GM12878 (cell line): ENCODE data around the gene SLC12A5. TPM values are rescaled to one million over a fixed set of nuclear protein-coding genes. Genes with fewer than 3 reads are reported as not detected.

ENCODE experiments used
- ATAC-seq: fragments of 200-7000 bp; cut with Tn5 transposase; 3 replicates; pipeline ENCODE4 v1.9.1; 2020; ENCODE audit warnings: mild to moderate bottlenecking, moderate library complexity
- BruUV-seq: library from RNA; stranded (reverse); fragments of 400-500 nt; replicated peaks from 2 replicates; lab custom pipeline; 2021; lab: Mats Ljungman, UMichigan
- CTCF ChIA-PET: fragments of 300-600 bp; sonication (Branson Sonifier 250); formaldehyde crosslinking; extraction: SDS; loops from one replicate; lab custom pipeline; 2021; ENCODE audit warnings: inconsistent platforms; lab: Yijun Ruan, JAX
- POLR2A ChIA-PET: fragments of 350-600 bp; formaldehyde crosslinking; extraction: SDS; loops from one replicate; lab custom pipeline; 2021; ENCODE audit warnings: inconsistent platforms; lab: Charles Lee
- RAD21 ChIA-PET: fragments of 300-600 bp; sonication (Branson Sonifier 250); formaldehyde crosslinking; loops from one replicate; lab custom pipeline; 2023; ENCODE audit warnings: antibody characterized with exemption; ENCODE audit not compliant: unreplicated experiment; lab: Charles Lee
- SMC1A ChIA-PET: fragments of 300-600 bp; sonication (Branson Sonifier 250); formaldehyde crosslinking; loops from one replicate; lab custom pipeline; 2023; ENCODE audit not compliant: unreplicated experiment, uncharacterized antibody; lab: Charles Lee
- DNase-seq: peaks from one replicate; pipeline ENCODE4 v3.0.0-alpha.2; 2011; ENCODE audit warnings: low read depth, low spot score
- FAIRE-seq: peaks from 3 replicates; lab custom pipeline; 2011; peaks lifted over from hg19 to GRCh38; lab: Jason Lieb, UNC
- H2AFZ ChIP-seq: 2 replicates; pipeline ENCODE4 v1.6.0; 2011; ENCODE audit warnings: low read depth, low read length, control low read depth; ENCODE audit not compliant: control insufficient read depth
- H3K27ac ChIP-seq: 2 replicates; pipeline ENCODE4 v1.5.1; 2011; ENCODE audit warnings: control low read depth; ENCODE audit not compliant: control insufficient read depth, insufficient read depth
- H3K27me3 ChIP-seq, 2 experiments: replicated peaks in 1 of 2; 2 replicates each; pipeline versions ENCODE4 v1.6.0 to v1.6.1; 2011; ENCODE audit warnings: low read length in 1 of 2; ENCODE audit not compliant: control insufficient read depth in 2 of 2, insufficient read depth in 2 of 2
- H3K36me3 ChIP-seq, 2 experiments: 2 replicates each; pipeline ENCODE4 v1.5.1; 2011; ENCODE audit warnings: low read length in 1 of 2; ENCODE audit not compliant: control insufficient read depth in 2 of 2, insufficient read depth in 2 of 2
- H3K4me1 ChIP-seq: 2 replicates; pipeline ENCODE4 v1.6.1; 2011; ENCODE audit warnings: mild to moderate bottlenecking, low read length, moderate library complexity, mixed read lengths; ENCODE audit not compliant: control insufficient read depth, insufficient read depth
- H3K4me2 ChIP-seq: 2 replicates; pipeline ENCODE4 v1.6.0; 2011; ENCODE audit warnings: control low read depth; ENCODE audit not compliant: control insufficient read depth, insufficient read depth
- H3K4me3 ChIP-seq: fragments of 200-600 bp; sonication (generic); 2 replicates; pipeline ENCODE4 v1.5.1; 2016
- H3K79me2 ChIP-seq: 2 replicates; pipeline ENCODE4 v1.6.0; 2011; ENCODE audit warnings: low read length; ENCODE audit not compliant: control insufficient read depth, insufficient read depth
- H3K9ac ChIP-seq: 2 replicates; pipeline ENCODE4 v1.8.0; 2011; ENCODE audit warnings: low read length, control low read depth, mixed read lengths; ENCODE audit not compliant: control insufficient read depth, insufficient read depth
- H3K9me3 ChIP-seq: replicated peaks from 3 replicates; pipeline ENCODE4 v1.5.1; 2011; ENCODE audit warnings: mild to moderate bottlenecking, low read length; ENCODE audit not compliant: control insufficient read depth, insufficient read depth
- H4K20me1 ChIP-seq: 2 replicates; pipeline ENCODE4 v1.6.0; 2011; ENCODE audit not compliant: control insufficient read depth, insufficient read depth
- BHLHE40 ChIP-seq, 2 experiments: fragments of 450-650 bp in 1 of 2; IDR thresholded peaks; 2 replicates each; pipeline ENCODE4 v1.6.1; 2011 to 2017; ENCODE audit warnings: low read depth in 2 of 2, borderline replicate concordance in 1 of 2, improper control_type of control experiment in 1 of 2, low read length in 1 of 2, mild to moderate bottlenecking in 1 of 2
- CHD2 ChIP-seq: IDR thresholded peaks from 2 replicates; pipeline ENCODE4 v1.6.1; 2011; ENCODE audit warnings: low read depth, low read length, improper control_type of control experiment, borderline replicate concordance
- EGR1 ChIP-seq, 2 experiments: IDR thresholded peaks; 1 replicate in 1 of 2; 2 replicates in 1 of 2; pipeline ENCODE4 v1.6.1; 2011 to 2012; ENCODE audit warnings: low read depth in 2 of 2, low read length in 2 of 2, borderline replicate concordance in 1 of 2, mild to moderate bottlenecking in 1 of 2, moderate library complexity in 1 of 2
- ESRRA ChIP-seq: IDR thresholded peaks from 2 replicates; pipeline ENCODE4 v1.6.1; 2012; ENCODE audit warnings: mild to moderate bottlenecking, low read length, improper control_type of control experiment
- EZH2 ChIP-seq: IDR thresholded peaks from 2 replicates; pipeline ENCODE4 v1.6.1; 2012; ENCODE audit warnings: low read depth, mild to moderate bottlenecking, control low read depth, inconsistent platforms, low read length, borderline replicate concordance; ENCODE audit not compliant: control insufficient read depth
- HCFC1 ChIP-seq: fragments of 150-350 bp; IDR thresholded peaks from 2 replicates; pipeline ENCODE4 v1.6.1; 2014; ENCODE audit warnings: low read length
- IRF4 ChIP-seq: IDR thresholded peaks from 2 replicates; pipeline ENCODE4 v1.6.1; 2011; ENCODE audit warnings: low read depth, low read length
- MTA2 ChIP-seq: fragments of 450-650 bp; IDR thresholded peaks from 2 replicates; pipeline ENCODE4 v1.6.1; 2016; ENCODE audit warnings: low read depth, mild to moderate bottlenecking, moderate library complexity
- RB1 ChIP-seq: fragments of 450-650 bp; formaldehyde crosslinking; IDR thresholded peaks from 2 replicates; pipeline ENCODE4 v1.6.1; 2017; ENCODE audit warnings: mild to moderate bottlenecking, borderline replicate concordance
- RCOR1 ChIP-seq: conservative IDR thresholded peaks from 2 replicates; pipeline ENCODE4 v1.6.1; 2012; ENCODE audit warnings: low read depth, low read length, improper control_type of control experiment
- REST ChIP-seq: IDR thresholded peaks from 2 replicates; pipeline ENCODE4 v1.6.1; 2012; ENCODE audit warnings: mild to moderate bottlenecking, low read depth, low read length
- SUPT20H ChIP-seq: IDR thresholded peaks from 2 replicates; pipeline ENCODE4 v1.6.1; 2011; ENCODE audit warnings: low read depth, mild to moderate bottlenecking, low read length, moderate library complexity, borderline replicate concordance; ENCODE audit not compliant: control insufficient read depth
- TARDBP ChIP-seq: IDR thresholded peaks from 2 replicates; pipeline ENCODE4 v1.6.1; 2016; ENCODE audit warnings: borderline replicate concordance
- WRNIP1 ChIP-seq: IDR thresholded peaks from 2 replicates; pipeline ENCODE4 v1.6.1; 2011; ENCODE audit warnings: low read depth, low read length, improper control_type of control experiment, borderline replicate concordance
- WGBS: methylation state at CpG from one replicate; pipeline ENCODE4 v1.1.6; 2016; ENCODE audit warnings: low lambda C conversion rate; ENCODE audit not compliant: insufficient replicate concordance, insufficient coverage; ENCODE audit errors: missing lambda C conversion rate; 5-methylcytosine and 5-hydroxymethylcytosine counted together
- in situ Hi-C: fragments of 300-500 bp; cut with MboI; formaldehyde crosslinking; loops from 9 replicates; pipeline ENCODE4 v1.14.3; 2018; ENCODE audit warnings: mixed read lengths
- intact Hi-C: fragments of 100-400 bp; cut with micrococcal nuclease; formaldehyde crosslinking; loops from one replicate; pipeline ENCODE4 v1.14.2; 2022; ENCODE audit not compliant: unreplicated experiment
- polyA plus RNA-seq, 11 experiments: library from polyadenylated mRNA; depleted of rRNA in 4 of 11; unstranded in 6 of 11; stranded (reverse) in 5 of 11; fragments of >200 nt; fragmentation: Nextera tagmentation in 4 of 11; fragmentation: Illumina TruSeq in 1 of 11; extraction: Ambion mirVana in 4 of 11; extraction: Trizol in 1 of 11; gene quantifications; 1 replicate in 1 of 11; 2 replicates in 10 of 11; pipeline versions ENCODE4 v1.2.1 to v1.2.3, GENCODE V29; 2011 to 2016; ENCODE audit warnings: inconsistent platforms in 2 of 11, missing spikeins in 2 of 11, low read depth in 1 of 11
- total RNA-seq, 4 experiments: library from RNA; depleted of rRNA in 3 of 4; stranded (reverse); fragments of >200 nt in 3 of 4; fragmentation: Illumina TruSeq in 1 of 4; extraction: Trizol in 1 of 4; gene quantifications; 2 replicates each; pipeline versions ENCODE4 v1.2.1 to v1.2.3, GENCODE V29; 2013 to 2021
- TF ChIP-seq, protein P1 (sequence below): fragments of 450-650 bp; IDR thresholded peaks from 2 replicates; pipeline ENCODE4 v1.6.1; 2017; ENCODE audit warnings: mild to moderate bottlenecking, moderate library complexity

The SLC12A5 gene
- total and polyA plus RNA-seq, 10 of the 15 experiments (the other 5 are each of a cell fraction or from before 2014, with no cell fraction given): 0.26 to 2.7 (median 1.2) TPM

DNA sequence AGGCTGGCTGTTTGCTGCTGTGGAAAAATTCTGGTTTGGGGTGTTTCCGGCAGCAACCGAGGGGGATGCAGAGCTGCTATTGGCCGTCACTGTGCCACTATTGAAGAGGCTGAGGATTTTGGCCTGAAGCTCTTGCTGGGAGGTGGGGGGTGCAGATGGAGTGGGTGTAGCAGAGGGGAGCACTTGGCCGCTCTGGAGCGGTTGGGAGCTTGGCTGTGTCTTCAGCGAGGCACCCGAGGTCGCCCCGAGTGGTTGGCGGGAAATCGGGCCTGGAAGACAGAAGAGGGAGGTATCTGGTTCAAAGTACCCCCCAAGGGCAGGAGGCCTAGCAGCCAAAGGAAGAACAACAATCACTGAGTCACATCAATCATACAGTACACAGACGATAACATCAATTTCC, 33.6 kb downstream of the SLC12A5 start:
- DNase-seq (no peak), FAIRE-seq (no peak), ATAC-seq (no peak)
- H3K9me3 ChIP-seq: no peaks in the 10 kb centered on the region; the same call in 2 of the 3 replicates
- WGBS: 97% methylated on average over 12 of the region's 12 CpGs
- ChIA-PET POLR2A (no interaction called here), SMC1A (no interaction called here), RAD21 (no interaction called here), CTCF (no interaction called here)
- H2AFZ ChIP-seq: no peak overlapping the region
- peaks cover 22% of the 10 kb centered on the region; the same call in 1 of the 2 replicates for H3K4me1 ChIP-seq
- no peak overlapping the region for H3K9ac ChIP-seq
- intact Hi-C loops: no loop called here
- peaks cover 12 to 47% of the 10 kb centered on the region in 2 experiments for H3K36me3 ChIP-seq
- no peaks in the 10 kb centered on the region for H3K79me2 ChIP-seq
- TF ChIP-seq MTA2 (no peak), RCOR1 (no peak), RB1 (no peak), HCFC1 (no peak), TARDBP (no peak), EZH2 (no peak), REST (no peak), EGR1 (IDR thresholded peaks at IDR 0.05; ENCODE audit: borderline replicate concordance in 1 of 2, low read depth in 2 of 2, low read length in 2 of 2) (no peak), ESRRA (no peak), CHD2 (no peak), SUPT20H (no peak), WRNIP1 (no peak), IRF4 (no peak), BHLHE40 (IDR thresholded peaks at IDR 0.05; ENCODE audit: borderline replicate concordance in 1 of 2, low read depth in 2 of 2, low read length in 1 of 2) (no peak)
- TF ChIP-seq, protein P1, sequence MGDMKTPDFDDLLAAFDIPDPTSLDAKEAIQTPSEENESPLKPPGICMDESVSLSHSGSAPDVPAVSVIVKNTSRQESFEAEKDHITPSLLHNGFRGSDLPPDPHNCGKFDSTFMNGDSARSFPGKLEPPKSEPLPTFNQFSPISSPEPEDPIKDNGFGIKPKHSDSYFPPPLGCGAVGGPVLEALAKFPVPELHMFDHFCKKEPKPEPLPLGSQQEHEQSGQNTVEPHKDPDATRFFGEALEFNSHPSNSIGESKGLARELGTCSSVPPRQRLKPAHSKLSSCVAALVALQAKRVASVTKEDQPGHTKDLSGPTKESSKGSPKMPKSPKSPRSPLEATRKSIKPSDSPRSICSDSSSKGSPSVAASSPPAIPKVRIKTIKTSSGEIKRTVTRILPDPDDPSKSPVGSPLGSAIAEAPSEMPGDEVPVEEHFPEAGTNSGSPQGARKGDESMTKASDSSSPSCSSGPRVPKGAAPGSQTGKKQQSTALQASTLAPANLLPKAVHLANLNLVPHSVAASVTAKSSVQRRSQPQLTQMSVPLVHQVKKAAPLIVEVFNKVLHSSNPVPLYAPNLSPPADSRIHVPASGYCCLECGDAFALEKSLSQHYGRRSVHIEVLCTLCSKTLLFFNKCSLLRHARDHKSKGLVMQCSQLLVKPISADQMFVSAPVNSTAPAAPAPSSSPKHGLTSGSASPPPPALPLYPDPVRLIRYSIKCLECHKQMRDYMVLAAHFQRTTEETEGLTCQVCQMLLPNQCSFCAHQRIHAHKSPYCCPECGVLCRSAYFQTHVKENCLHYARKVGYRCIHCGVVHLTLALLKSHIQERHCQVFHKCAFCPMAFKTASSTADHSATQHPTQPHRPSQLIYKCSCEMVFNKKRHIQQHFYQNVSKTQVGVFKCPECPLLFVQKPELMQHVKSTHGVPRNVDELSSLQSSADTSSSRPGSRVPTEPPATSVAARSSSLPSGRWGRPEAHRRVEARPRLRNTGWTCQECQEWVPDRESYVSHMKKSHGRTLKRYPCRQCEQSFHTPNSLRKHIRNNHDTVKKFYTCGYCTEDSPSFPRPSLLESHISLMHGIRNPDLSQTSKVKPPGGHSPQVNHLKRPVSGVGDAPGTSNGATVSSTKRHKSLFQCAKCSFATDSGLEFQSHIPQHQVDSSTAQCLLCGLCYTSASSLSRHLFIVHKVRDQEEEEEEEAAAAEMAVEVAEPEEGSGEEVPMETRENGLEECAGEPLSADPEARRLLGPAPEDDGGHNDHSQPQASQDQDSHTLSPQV: no peak
- no peak overlapping the region for H3K27ac ChIP-seq
- no peak overlapping the region for H3K4me3 ChIP-seq
- BruUV-seq: no TSS peak
- in situ Hi-C loops: no loop called here
- no peaks in the 10 kb centered on the region; the same call in 1 of the 2 replicates for H4K20me1 ChIP-seq
- H3K27me3 ChIP-seq: no peaks in the 10 kb centered on the region
- H3K4me2 ChIP-seq: no peak overlapping the region
